Sigmoid colon (tissue), 3 donors: Measurements from ENCODE around the gene CHST8.

Experiments
- CTCF ChIP-seq, 4 experiments: fragments of 450-650 bp in 3 of 4; fragments of 200-600 bp in 1 of 4; IDR thresholded peaks; one replicate each; pipeline ENCODE4 v1.5.1; 2016 to 2019; ENCODE audit warnings: antibody characterized with exemption in 4 of 4, mild to moderate bottlenecking in 3 of 4, moderate library complexity in 2 of 4
- POLR2A ChIP-seq, 2 donors: fragments of 450-650 bp; IDR thresholded peaks; one replicate each; pipeline ENCODE4 v1.6.1; 2016; ENCODE audit warnings: antibody characterized with exemption in 2 of 2, mild to moderate bottlenecking in 2 of 2, moderate library complexity in 2 of 2

DNA sequence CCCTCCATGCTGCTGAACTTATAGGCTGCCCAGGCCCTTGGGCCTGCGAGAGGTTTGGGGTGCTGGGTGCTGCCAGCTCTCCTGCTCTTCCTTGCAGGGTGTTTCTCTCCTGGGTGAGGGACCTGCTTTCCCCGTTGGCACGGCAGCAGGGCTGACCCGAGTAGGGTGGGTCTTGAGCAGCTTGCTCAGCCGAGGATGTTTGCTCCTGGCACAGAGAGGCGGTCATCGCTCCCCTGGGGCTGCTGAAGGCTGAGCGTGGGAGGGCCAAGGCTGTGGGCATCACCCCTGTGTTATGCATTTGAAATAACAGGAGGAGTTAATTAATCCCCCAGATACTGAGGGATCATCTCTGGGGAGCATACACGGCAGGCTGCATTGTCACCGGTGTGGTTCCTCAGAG is 180.2 kb downstream of the CHST8 start:
- no peak for TF ChIP-seq POLR2A (IDR thresholded peaks at IDR 0.05)
- TF ChIP-seq CTCF (IDR thresholded peaks at IDR 0.05) = no peak
